Stomach (tissue), 4 donors: ENCODE measurements around the gene ULK1.

Experiments
- EP300 ChIP-seq: sonication (generic); formaldehyde crosslinking; IDR thresholded peaks from one replicate; pipeline ENCODE4 v1.6.1; 2017; ENCODE audit warnings: antibody characterized with exemption
- POLR2A ChIP-seq, 4 donors: fragments of 450-650 bp; IDR thresholded peaks; one replicate each; pipeline ENCODE4 v1.6.1; 2016; ENCODE audit warnings: antibody characterized with exemption in 4 of 4, control low read depth in 2 of 4, mild to moderate bottlenecking in 1 of 4, moderate library complexity in 1 of 4
- POLR2AphosphoS5 ChIP-seq, 3 donors: sonication (generic); formaldehyde crosslinking; IDR thresholded peaks; one replicate each; pipeline ENCODE4 v1.6.1; 2016; ENCODE audit warnings: antibody characterized with exemption in 3 of 3
- TF ChIP-seq, protein P1 (sequence below), 7 experiments: fragments of 450-650 bp in 4 of 7; fragments of 200-600 bp in 3 of 7; sonication (generic) in 3 of 7; IDR thresholded peaks; one replicate each; pipeline ENCODE4 v1.5.1; 2016 to 2019; ENCODE audit warnings: antibody characterized with exemption in 7 of 7, control low read depth in 2 of 7, mild to moderate bottlenecking in 1 of 7

DNA sequence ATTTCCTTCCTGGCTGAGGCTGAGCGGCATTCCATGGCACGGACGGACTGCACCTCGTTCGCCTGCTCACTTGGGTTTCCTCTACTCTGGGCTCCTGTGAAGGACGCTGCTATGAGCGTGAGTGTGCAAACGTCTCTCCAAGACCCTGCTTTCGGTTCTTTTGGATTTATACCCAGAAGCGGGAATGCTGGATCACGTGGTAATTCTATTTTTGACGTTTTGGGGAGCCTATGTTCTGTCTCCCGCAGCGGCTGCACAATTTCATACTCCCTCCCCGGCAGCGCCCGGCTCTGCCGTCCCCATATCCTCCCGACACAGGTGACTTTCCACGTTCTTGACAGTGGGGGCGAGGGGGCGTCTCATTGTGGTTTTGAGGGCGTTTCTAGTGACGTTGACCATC, 45.7 kb upstream of the ULK1 start:
- TF ChIP-seq POLR2AphosphoS5 (IDR thresholded peaks at IDR 0.05) (no peak), POLR2A (IDR thresholded peaks at IDR 0.05) (no peak), EP300 (no peak)
- TF ChIP-seq, protein P1, sequence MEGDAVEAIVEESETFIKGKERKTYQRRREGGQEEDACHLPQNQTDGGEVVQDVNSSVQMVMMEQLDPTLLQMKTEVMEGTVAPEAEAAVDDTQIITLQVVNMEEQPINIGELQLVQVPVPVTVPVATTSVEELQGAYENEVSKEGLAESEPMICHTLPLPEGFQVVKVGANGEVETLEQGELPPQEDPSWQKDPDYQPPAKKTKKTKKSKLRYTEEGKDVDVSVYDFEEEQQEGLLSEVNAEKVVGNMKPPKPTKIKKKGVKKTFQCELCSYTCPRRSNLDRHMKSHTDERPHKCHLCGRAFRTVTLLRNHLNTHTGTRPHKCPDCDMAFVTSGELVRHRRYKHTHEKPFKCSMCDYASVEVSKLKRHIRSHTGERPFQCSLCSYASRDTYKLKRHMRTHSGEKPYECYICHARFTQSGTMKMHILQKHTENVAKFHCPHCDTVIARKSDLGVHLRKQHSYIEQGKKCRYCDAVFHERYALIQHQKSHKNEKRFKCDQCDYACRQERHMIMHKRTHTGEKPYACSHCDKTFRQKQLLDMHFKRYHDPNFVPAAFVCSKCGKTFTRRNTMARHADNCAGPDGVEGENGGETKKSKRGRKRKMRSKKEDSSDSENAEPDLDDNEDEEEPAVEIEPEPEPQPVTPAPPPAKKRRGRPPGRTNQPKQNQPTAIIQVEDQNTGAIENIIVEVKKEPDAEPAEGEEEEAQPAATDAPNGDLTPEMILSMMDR (IDR thresholded peaks at IDR 0.05), result no peak
